Left ventricle myocardium inferior (tissue), 1 donor: ENCODE data around the gene ATP2A3. TPM values are rescaled to one million over a fixed set of nuclear protein-coding genes. Genes with fewer than 3 reads are reported as not detected.

Source experiments
- DNase-seq: peaks from one replicate; pipeline ENCODE4 v3.0.0-alpha.2; 2020
- H3K27ac ChIP-seq: fragments of 200-600 bp; replicated peaks from 2 replicates; pipeline ENCODE4 v1.8.0; 2021
- H3K27me3 ChIP-seq: fragments of 200-600 bp; 2 replicates; pipeline ENCODE4 v1.8.0; 2021; ENCODE audit warnings: low read depth
- H3K36me3 ChIP-seq: fragments of 200-600 bp; 2 replicates; pipeline ENCODE4 v1.8.0; 2021
- H3K4me1 ChIP-seq: fragments of 200-600 bp; 2 replicates; pipeline ENCODE4 v1.8.0; 2021
- H3K4me3 ChIP-seq: fragments of 200-600 bp; 2 replicates; pipeline ENCODE4 v1.8.0; 2021; ENCODE audit warnings: mild to moderate bottlenecking, moderate library complexity
- H3K9me3 ChIP-seq: fragments of 200-600 bp; replicated peaks from 2 replicates; pipeline ENCODE4 v1.8.0; 2021
- CTCF ChIP-seq: fragments of 200-600 bp; IDR thresholded peaks from 2 replicates; pipeline ENCODE4 v1.8.0; 2021; ENCODE audit warnings: antibody characterized with exemption, mild to moderate bottlenecking, borderline replicate concordance
- intact Hi-C: fragments of 100-400 bp; cut with micrococcal nuclease; formaldehyde crosslinking; loops from one replicate; pipeline ENCODE4 v1.11.0; 2022
- total RNA-seq: library from RNA; stranded (reverse); fragmentation: NEBNext Ultra II Directional; extraction: Animal tissue kit (Norgen Biotek cat#: 25700); gene quantifications from one replicate; pipeline ENCODE4 v1.2.1, GENCODE V29; 2021
- donor health status: DM: no; HTN: yes; CAD: no; lungs with severe emphysema.

ATP2A3 gene
- total RNA-seq, 1 donor from 2014 or later: 8.6 TPM

- DNase-seq: no peak
- H3K36me3 ChIP-seq: no peaks in the 10 kb centered on the region
- H3K4me3 ChIP-seq: no peak overlapping the region
- TF ChIP-seq CTCF: no peak
- H3K4me1 ChIP-seq: peaks cover 21% of the 10 kb centered on the region
- no peaks in the 10 kb centered on the region for H3K27me3 ChIP-seq
- no peak overlapping the region for H3K27ac ChIP-seq
- intact Hi-C loops: no loop called here
- no peaks in the 10 kb centered on the region for H3K9me3 ChIP-seq
Observed at GRCh38 chr17:3946711-3947235, 17.5 kb downstream of the ATP2A3 start.

- Histone ChIP-seq H3K27ac (peak overlapping the region; percentile 61), H3K9me3 (no peaks in the 10 kb centered on the region), H3K4me1 (peaks cover 21% of the 10 kb centered on the region), H3K36me3 (peaks cover 7% of the 10 kb centered on the region), H3K27me3 (no peaks in the 10 kb centered on the region), H3K4me3 (peak overlapping the region; percentile 60)
- peak; percentile 53 for DNase-seq
- no peak for TF ChIP-seq CTCF
- intact Hi-C loops: no loop called here
Observed at GRCh38 chr17:3944485-3945388, 19.5 kb downstream of the ATP2A3 start.

GRCh38 chr17:3943240-3943891 lies 20.9 kb downstream of the ATP2A3 start:
- peaks cover 7% of the 10 kb centered on the region for H3K36me3 ChIP-seq
- DNase-seq: no peak
- no peaks in the 10 kb centered on the region for H3K9me3 ChIP-seq
- no peaks in the 10 kb centered on the region for H3K27me3 ChIP-seq
- intact Hi-C loops: no loop called here
- H3K27ac ChIP-seq: no peak overlapping the region
- peak overlapping the region; percentile 60 for H3K4me3 ChIP-seq
- peaks cover 21% of the 10 kb centered on the region for H3K4me1 ChIP-seq
- no peak for TF ChIP-seq CTCF

GRCh38 chr17:3940965-3941698 lies 23.1 kb downstream of the ATP2A3 start:
- H3K27me3 ChIP-seq: no peaks in the 10 kb centered on the region
- no peaks in the 10 kb centered on the region for H3K9me3 ChIP-seq
- no peak overlapping the region for H3K4me3 ChIP-seq
- no peak for TF ChIP-seq CTCF
- DNase-seq: no peak
- intact Hi-C loops: no loop called here
- H3K36me3 ChIP-seq: peaks cover 14% of the 10 kb centered on the region
- no peak overlapping the region for H3K27ac ChIP-seq
- H3K4me1 ChIP-seq: peaks cover 21% of the 10 kb centered on the region

- H3K36me3 ChIP-seq: peaks cover 14% of the 10 kb centered on the region
- H3K27ac ChIP-seq: no peak overlapping the region
- peaks cover 4% of the 10 kb centered on the region for H3K4me1 ChIP-seq
- intact Hi-C loops: no loop called here
- TF ChIP-seq CTCF: no peak
- H3K4me3 ChIP-seq: no peak overlapping the region
- no peaks in the 10 kb centered on the region for H3K9me3 ChIP-seq
- H3K27me3 ChIP-seq: no peaks in the 10 kb centered on the region
- no peak for DNase-seq
Observed at GRCh38 chr17:3937359-3937758, 26.9 kb downstream of the ATP2A3 start.
